Stimulated activated CD8-positive, alpha-beta memory T cell treated with anti-CD3 and anti-CD28 coated beads, Interleukin-7, amount 100 ng/mL, for 48 hours (primary cell): ENCODE data around the gene COL24A1.

ENCODE experiments used
- DNase-seq, 2 donors: peaks; one replicate each; pipeline ENCODE4 v3.0.0-alpha.2; 2020; ENCODE audit warnings: low read depth in 1 of 2; ENCODE audit errors: extremely low read depth in 1 of 2

The COL24A1 gene

GRCh38 chr1:86156566-86157455, at the start of gene COL24A1:
Gene COL24A1, minus strand, starts transcription at chr1:86156772. Its CDS starts 376 bp downstream, at chr1:86156396.
- no peak for DNase-seq

- DNase-seq = no peak
Measured at GRCh38 chr1:86205741-86206140, 49.2 kb upstream of the COL24A1 start.

DNA sequence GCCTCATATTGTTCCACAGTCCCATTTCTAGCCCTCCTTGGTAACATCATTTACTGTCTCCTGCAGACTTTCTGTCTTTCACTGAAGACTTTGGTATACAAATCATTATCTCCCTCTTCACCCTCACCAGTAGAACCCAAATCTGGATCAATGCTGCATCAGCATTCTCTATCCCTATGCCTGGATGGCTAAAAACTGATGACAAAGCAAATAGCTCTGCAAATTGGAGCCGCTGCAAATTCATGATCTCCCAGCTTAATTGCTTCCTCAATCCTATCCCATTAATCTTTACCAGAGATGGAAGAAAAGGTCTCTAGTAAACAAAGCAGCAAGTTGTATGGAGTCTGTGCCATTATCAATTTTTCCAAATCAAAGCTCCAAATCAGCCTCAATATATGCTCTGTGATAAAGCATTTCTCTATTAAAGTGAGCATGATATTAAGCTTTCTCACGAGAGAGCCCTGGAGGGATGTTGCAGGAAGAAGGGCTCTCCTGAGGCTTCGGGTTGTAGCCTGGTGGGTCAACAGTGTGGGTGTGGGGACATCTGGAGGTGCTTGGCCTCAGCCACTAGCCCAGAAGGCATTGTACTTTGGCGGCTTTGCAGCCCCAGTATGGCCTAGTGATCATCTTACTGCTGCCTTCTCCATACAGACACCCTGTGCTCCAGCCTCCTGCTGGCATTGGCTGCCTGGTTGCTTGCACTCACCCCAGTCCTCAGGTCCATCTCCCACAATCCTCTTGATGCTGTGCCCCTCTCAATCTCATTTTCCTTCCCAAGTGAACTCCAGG, 46.2 kb upstream of the COL24A1 start:
- no peak for DNase-seq

DNA sequence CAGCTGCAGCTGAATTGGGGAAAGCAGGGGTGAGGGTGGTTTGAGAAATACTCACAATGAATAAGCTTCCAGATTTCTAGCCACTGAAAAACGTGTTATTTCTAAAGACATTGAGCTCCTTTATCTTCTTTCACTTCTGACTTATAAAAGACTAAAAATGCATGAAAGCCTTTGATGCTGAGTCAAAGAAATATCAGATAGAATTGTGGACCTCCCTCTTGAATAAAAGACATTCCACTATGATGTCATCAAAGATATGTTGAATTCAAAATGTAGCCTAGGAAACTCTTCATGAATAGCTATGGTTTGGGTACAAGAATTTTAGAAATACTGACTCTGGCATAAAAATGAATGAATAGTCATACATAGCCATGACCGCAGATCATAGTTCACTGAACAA, 44.7 kb upstream of the COL24A1 start:
- DNase-seq = no peak

DNA sequence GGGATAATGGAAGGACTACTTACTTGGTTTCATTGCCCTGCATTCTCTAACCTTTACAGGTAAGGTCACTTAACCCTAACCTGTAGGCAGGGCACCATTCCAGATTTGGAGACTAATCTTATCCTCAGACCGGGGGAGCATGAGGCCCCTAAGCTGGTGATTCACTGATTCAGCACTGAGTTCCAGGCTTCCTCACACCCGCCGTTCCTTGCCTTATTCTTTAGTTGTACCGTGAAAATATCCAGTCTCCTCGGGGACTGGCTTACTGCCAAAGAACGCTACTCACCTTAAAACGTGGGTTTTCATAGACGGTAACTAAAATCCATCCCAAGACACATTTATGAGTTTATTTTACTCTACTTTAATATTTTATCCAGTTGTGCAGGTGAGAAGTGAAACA, 44.3 kb upstream of the COL24A1 start:
- DNase-seq = no peak

GRCh38 chr1:86197206-86197855, 40.8 kb upstream of the COL24A1 start:
- no peak for DNase-seq

GRCh38 chr1:86195281-86195680, 38.7 kb upstream of the COL24A1 start:
- DNase-seq = no peak

GRCh38 chr1:86194491-86195034, 38.0 kb upstream of the COL24A1 start:
- no peak for DNase-seq

GRCh38 chr1:86192417-86192816, 35.8 kb upstream of the COL24A1 start:
- DNase-seq = no peak

DNA sequence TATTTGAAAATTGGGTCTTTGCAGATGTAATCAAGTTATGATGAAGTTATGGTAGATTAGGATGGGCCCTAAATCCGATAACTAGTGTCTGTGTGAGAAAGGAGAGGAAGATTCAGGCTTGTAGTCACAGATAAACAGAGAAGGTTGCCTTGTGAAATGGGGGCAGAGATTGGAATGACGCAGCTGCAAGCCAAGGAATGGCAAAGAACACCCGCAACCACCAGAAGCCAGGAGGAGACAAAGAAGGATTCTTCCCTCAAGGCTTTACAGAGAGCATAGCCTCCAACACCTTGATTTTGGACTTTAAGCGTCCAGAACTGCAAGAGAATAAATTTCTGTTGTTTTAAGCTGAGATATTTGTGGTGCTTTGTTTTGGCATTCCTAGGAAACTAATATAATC, 35.4 kb upstream of the COL24A1 start:
- DNase-seq = no peak

- no peak for DNase-seq
Measured at GRCh38 chr1:86190873-86191272, 34.3 kb upstream of the COL24A1 start.

DNA sequence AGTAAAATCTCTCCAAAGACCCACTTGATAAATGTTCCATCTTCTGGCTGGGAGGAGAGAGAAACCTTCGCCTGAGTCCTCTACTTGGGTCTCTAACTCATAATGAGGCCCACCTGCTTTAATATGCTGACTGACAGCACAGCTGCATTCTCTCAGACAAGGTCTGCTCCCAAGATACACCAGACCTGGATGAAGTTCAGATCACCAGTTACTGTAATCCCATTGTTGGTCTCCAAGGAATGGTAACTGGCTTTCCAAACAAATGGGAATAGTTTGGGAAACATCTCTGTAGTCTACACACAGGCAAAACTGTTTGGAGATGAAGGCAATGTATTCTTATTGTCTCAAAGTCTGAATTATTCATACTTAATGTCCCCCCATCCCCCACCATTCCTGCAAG, 27.9 kb upstream of the COL24A1 start:
- no peak for DNase-seq

- no peak for DNase-seq
Measured at GRCh38 chr1:86183810-86184209, 27.2 kb upstream of the COL24A1 start.

- DNase-seq = no peak
Measured at GRCh38 chr1:86176226-86176625, 19.7 kb upstream of the COL24A1 start.

- no peak for DNase-seq
Measured at GRCh38 chr1:86175756-86176155, 19.2 kb upstream of the COL24A1 start.

DNA sequence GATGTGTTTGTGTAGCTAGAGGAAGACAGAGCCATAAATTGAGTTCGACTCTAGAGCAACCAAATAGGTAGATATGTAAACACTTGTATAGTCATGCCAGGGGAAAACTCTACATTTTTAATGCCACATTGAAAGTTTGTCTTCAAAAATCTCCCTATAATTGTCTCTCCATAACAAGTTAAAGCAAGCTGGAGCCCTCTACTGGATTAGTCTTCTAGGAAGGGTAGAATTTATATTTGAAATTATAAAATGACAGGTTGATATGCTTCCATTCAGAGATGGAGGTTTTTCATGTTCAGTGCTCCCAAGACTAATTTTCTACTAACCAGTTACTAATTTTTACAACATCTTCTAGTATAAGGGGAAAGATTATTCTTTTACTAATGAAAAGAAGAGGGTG, 13.1 kb upstream of the COL24A1 start:
- no peak for DNase-seq

DNA sequence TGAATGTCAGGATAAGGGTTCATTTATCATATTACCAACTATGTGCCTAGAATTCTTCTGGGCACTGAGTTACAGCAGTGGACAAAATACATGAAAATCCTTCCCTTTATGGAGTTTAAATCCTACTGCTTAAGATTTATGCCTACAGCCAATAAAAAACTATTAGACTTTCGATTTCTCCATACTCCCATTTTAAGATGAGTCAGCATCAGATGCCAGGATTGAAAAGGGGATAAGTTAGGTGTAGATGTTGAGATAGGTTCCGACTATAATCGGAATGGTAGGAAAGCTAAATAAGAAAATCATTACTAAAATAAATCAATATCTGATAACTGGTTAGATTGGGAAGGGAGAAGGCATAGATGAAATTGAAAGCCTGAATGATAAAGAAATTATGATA, 3.2 kb upstream of the COL24A1 start:
- DNase-seq = no peak

DNA sequence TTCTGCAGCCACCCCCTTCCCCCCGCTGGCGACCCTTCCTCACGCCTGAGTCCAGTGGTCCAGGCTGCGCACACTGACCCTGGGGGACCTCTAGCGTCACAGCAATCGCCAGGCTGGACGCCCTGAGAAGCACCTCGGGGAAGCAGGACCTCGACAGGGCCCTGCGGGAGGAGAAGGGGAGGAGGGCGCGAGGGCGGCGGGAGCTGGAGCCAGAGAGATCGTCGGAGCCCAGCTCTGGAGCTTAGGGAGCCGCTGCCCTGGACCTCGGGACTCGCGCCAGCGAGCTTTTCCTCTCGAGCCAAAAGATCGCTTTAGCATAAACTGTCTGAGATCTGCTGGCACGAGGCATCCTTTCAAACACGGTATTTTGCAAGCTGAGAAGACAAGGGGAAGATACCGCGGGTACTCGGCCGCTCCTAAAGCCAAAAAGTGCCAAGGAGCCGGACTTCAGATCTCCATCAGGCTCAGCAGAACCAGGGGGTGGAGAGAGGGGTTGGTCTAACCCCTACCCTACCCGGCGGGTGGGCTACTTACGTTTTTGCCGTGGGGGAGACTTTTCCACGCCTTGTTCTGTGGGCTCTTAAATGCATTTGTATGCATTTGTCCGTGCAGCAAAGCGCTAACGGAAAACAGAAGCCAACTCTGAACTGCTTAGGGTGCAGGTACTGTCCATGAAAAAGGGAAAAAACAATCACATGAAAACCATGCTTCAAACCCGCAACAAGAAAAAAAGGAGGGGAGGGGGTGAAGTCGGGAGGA, 586 bp downstream of the COL24A1 start:
- no peak for DNase-seq

- DNase-seq = no peak
Measured at GRCh38 chr1:86155051-86155806, 1.3 kb downstream of the COL24A1 start.

DNA sequence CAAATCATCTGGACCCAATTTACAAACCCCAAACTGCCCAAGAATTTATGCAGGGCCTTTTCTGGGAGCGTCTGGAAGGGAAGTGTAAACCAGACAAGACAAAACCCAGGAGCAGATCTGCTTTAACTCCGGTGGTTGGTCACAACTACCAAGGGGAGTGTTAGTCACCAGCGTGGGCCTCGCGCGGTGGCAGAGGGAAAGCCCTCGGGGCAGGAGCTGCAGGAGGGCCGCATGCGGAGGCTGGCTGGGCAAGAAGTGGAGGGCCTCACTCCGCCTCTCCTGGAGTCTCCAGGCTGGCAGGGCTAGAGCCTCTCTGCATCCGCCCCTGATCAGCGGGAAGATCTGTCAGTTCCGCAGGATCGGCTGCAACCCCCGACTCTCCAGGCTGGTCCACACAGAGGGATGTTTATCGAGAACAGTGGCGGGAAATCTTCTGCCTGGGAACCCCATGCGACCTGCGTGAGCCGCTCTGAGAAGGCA, 2.0 kb downstream of the COL24A1 start:
- DNase-seq = no peak
